ENCODE results near the gene MARCHF6. TPM values are rescaled to one million over a fixed set of nuclear protein-coding genes. Genes with fewer than 3 reads are reported as not detected.

The MARCHF6 gene
- total and polyA plus RNA-seq, 2 experiments from 2014 or later, result 70.8 to 77.5 TPM

- H2AFZ ChIP-seq, result no peak overlapping the region
- ATAC-seq (no peak), DNase-seq (ENCODE audit: low spot score) (no peak)
- Mint-ChIP-seq H3K36me3 (ENCODE audit: low read depth) (no peaks in the 10 kb centered on the region; the same call in 2 of the 3 replicates), H3K27me3 (ENCODE audit: insufficient read depth, low read depth, poor library complexity) (peaks cover 1% of the 10 kb centered on the region), H3K27ac (no peak overlapping the region), H3K4me1 (peaks cover 20% of the 10 kb centered on the region), H3K4me3 (no peak overlapping the region), H3K9me3 (no peaks in the 10 kb centered on the region)
- peaks cover 16% of the 10 kb centered on the region for H3K4me1 ChIP-seq (ENCODE audit: insufficient read depth)
- H3K27ac ChIP-seq (ENCODE audit: low read depth), result no peak overlapping the region
- H3F3A ChIP-seq (replicated peaks; ENCODE audit: low read depth), result no peaks in the 10 kb centered on the region
- H3K4me3 ChIP-seq, result no peak overlapping the region
- no peaks in the 10 kb centered on the region for H3K9me2 ChIP-seq (ENCODE audit: insufficient read depth)
- H3K4me2 ChIP-seq, result no peak overlapping the region
- H3K79me2 ChIP-seq (replicated peaks; ENCODE audit: insufficient read depth), result peaks cover 100% of the 10 kb centered on the region
- H3K27me3 ChIP-seq (ENCODE audit: insufficient read depth), result no peaks in the 10 kb centered on the region
- H4K20me1 ChIP-seq (replicated peaks; ENCODE audit: insufficient read depth), result peaks cover 30% of the 10 kb centered on the region; the same call in 1 of the 2 replicates
- no peaks in the 10 kb centered on the region for H3K36me3 ChIP-seq (ENCODE audit: insufficient read depth)
- TF ChIP-seq ETS1 (IDR thresholded peaks at IDR 0.05) (no peak), POLR2AphosphoS5 (IDR thresholded peaks at IDR 0.05; ENCODE audit: low read depth) (no peak), REST (IDR thresholded peaks at IDR 0.05; ENCODE audit: unreplicated experiment) (no peak), EZH2 (IDR thresholded peaks at IDR 0.05; ENCODE audit: low read depth, unreplicated experiment) (no peak), EZH2phosphoT487 (IDR thresholded peaks at IDR 0.05; ENCODE audit: unreplicated experiment) (no peak), CREB1 (CRISPR knock-in tag; IDR thresholded peaks at IDR 0.05; ENCODE audit: low read depth) (no peak), ZNF331 (CRISPR knock-in tag; IDR thresholded peaks at IDR 0.05; ENCODE audit: low read depth) (no peak), JUNB (IDR thresholded peaks at IDR 0.05; ENCODE audit: unreplicated experiment) (no peak), NANOG (IDR thresholded peaks at IDR 0.05; ENCODE audit: borderline replicate concordance) (no peak), ZNF114 (CRISPR knock-in tag; IDR thresholded peaks at IDR 0.05) (no peak), STAT1 (IDR thresholded peaks at IDR 0.05; ENCODE audit: unreplicated experiment) (no peak)
- TF ChIP-seq, protein P1, sequence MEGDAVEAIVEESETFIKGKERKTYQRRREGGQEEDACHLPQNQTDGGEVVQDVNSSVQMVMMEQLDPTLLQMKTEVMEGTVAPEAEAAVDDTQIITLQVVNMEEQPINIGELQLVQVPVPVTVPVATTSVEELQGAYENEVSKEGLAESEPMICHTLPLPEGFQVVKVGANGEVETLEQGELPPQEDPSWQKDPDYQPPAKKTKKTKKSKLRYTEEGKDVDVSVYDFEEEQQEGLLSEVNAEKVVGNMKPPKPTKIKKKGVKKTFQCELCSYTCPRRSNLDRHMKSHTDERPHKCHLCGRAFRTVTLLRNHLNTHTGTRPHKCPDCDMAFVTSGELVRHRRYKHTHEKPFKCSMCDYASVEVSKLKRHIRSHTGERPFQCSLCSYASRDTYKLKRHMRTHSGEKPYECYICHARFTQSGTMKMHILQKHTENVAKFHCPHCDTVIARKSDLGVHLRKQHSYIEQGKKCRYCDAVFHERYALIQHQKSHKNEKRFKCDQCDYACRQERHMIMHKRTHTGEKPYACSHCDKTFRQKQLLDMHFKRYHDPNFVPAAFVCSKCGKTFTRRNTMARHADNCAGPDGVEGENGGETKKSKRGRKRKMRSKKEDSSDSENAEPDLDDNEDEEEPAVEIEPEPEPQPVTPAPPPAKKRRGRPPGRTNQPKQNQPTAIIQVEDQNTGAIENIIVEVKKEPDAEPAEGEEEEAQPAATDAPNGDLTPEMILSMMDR (conservative IDR thresholded peaks at IDR 0.05; ENCODE audit: low read depth in 2 of 2), result no peak
- TF ChIP-seq, protein P2, sequence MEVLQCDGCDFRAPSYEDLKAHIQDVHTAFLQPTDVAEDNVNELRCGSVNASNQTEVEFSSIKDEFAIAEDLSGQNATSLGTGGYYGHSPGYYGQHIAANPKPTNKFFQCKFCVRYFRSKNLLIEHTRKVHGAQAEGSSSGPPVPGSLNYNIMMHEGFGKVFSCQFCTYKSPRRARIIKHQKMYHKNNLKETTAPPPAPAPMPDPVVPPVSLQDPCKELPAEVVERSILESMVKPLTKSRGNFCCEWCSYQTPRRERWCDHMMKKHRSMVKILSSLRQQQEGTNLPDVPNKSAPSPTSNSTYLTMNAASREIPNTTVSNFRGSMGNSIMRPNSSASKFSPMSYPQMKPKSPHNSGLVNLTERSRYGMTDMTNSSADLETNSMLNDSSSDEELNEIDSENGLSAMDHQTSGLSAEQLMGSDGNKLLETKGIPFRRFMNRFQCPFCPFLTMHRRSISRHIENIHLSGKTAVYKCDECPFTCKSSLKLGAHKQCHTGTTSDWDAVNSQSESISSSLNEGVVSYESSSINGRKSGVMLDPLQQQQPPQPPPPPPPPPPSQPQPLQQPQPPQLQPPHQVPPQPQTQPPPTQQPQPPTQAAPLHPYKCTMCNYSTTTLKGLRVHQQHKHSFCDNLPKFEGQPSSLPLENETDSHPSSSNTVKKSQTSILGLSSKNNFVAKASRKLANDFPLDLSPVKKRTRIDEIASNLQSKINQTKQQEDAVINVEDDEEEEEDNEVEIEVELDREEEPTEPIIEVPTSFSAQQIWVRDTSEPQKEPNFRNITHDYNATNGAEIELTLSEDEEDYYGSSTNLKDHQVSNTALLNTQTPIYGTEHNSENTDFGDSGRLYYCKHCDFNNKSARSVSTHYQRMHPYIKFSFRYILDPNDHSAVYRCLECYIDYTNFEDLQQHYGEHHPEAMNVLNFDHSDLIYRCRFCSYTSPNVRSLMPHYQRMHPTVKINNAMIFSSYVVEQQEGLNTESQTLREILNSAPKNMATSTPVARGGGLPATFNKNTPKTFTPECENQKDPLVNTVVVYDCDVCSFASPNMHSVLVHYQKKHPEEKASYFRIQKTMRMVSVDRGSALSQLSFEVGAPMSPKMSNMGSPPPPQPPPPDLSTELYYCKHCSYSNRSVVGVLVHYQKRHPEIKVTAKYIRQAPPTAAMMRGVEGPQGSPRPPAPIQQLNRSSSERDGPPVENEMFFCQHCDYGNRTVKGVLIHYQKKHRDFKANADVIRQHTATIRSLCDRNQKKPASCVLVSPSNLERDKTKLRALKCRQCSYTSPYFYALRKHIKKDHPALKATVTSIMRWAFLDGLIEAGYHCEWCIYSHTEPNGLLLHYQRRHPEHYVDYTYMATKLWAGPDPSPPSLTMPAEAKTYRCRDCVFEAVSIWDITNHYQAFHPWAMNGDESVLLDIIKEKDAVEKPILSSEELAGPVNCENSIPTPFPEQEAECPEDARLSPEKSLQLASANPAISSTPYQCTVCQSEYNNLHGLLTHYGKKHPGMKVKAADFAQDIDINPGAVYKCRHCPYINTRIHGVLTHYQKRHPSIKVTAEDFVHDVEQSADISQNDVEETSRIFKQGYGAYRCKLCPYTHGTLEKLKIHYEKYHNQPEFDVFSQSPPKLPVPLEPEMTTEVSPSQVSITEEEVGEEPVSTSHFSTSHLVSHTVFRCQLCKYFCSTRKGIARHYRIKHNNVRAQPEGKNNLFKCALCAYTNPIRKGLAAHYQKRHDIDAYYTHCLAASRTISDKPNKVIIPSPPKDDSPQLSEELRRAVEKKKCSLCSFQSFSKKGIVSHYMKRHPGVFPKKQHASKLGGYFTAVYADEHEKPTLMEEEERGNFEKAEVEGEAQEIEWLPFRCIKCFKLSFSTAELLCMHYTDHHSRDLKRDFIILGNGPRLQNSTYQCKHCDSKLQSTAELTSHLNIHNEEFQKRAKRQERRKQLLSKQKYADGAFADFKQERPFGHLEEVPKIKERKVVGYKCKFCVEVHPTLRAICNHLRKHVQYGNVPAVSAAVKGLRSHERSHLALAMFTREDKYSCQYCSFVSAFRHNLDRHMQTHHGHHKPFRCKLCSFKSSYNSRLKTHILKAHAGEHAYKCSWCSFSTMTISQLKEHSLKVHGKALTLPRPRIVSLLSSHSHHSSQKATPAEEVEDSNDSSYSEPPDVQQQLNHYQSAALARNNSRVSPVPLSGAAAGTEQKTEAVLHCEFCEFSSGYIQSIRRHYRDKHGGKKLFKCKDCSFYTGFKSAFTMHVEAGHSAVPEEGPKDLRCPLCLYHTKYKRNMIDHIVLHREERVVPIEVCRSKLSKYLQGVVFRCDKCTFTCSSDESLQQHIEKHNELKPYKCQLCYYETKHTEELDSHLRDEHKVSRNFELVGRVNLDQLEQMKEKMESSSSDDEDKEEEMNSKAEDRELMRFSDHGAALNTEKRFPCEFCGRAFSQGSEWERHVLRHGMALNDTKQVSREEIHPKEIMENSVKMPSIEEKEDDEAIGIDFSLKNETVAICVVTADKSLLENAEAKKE (CRISPR knock-in tag; IDR thresholded peaks at IDR 0.05), result no peak
These were observed 14.1 kb downstream of the MARCHF6 start for GRCh38 chr5:10367579-10367978.

Measured in GM23338 (cell line).